Naive thymus-derived CD4-positive, alpha-beta T cell (primary cell): ENCODE results near the gene NUDT14. TPM values are rescaled to one million over a fixed set of nuclear protein-coding genes. Genes with fewer than 3 reads are reported as not detected.

Experiments
- ATAC-seq: fragments of 150-1000 bp; cut with Tn5 transposase; 2 replicates; pipeline ENCODE4 v1.10.0; 2021; ENCODE audit warnings: mild to moderate bottlenecking, moderate library complexity
- CTCF ChIA-PET: fragments of 350-600 bp; sonication (Branson Sonifier 250); formaldehyde crosslinking; loops from one replicate; lab custom pipeline; 2021; ENCODE audit warnings: antibody characterized with exemption; lab: Charles Lee
- POLR2A ChIA-PET: fragments of 350-600 bp; sonication (Branson Sonifier 250); formaldehyde crosslinking; loops from one replicate; lab custom pipeline; 2021; ENCODE audit warnings: antibody characterized with exemption, inconsistent platforms; lab: Charles Lee
- DNase-seq, 9 donors: peaks; one replicate each; pipeline versions ENCODE4 v3.0.0 to v3.0.0-alpha.2; 2020 to 2022; ENCODE audit warnings: mixed read lengths in 1 of 9
- H3K27ac ChIP-seq: one replicate; pipeline ENCODE4 v1.7.0; 2013; ENCODE audit warnings: mild to moderate bottlenecking, low read depth, low read length, moderate library complexity
- H3K27me3 ChIP-seq, 2 donors: one replicate each; pipeline ENCODE4 v1.7.0; 2013; ENCODE audit warnings: low read length in 2 of 2, mild to moderate bottlenecking in 2 of 2, moderate library complexity in 2 of 2; ENCODE audit not compliant: control insufficient read depth in 2 of 2, insufficient read depth in 2 of 2
- H3K36me3 ChIP-seq, 3 experiments: 1 replicate in 2 of 3; 2 replicates in 1 of 3; pipeline ENCODE4 v1.7.0; 2013; ENCODE audit warnings: low read length in 3 of 3, mild to moderate bottlenecking in 3 of 3, moderate library complexity in 1 of 3; ENCODE audit not compliant: insufficient read depth in 3 of 3, control insufficient read depth in 2 of 3
- H3K4me1 ChIP-seq, 2 donors: one replicate each; pipeline ENCODE4 v1.7.0; 2013; ENCODE audit warnings: low read length in 2 of 2, mild to moderate bottlenecking in 2 of 2, moderate library complexity in 1 of 2; ENCODE audit not compliant: control insufficient read depth in 2 of 2, insufficient read depth in 2 of 2
- H3K4me3 ChIP-seq: 2 replicates; pipeline ENCODE4 v1.7.0; 2013; ENCODE audit warnings: mild to moderate bottlenecking, low read length
- H3K9me3 ChIP-seq, 3 experiments: 1 replicate in 2 of 3; 2 replicates in 1 of 3; pipeline ENCODE4 v1.7.0; 2013; ENCODE audit warnings: low read length in 3 of 3; ENCODE audit not compliant: control insufficient read depth in 2 of 3
- H3K27ac Mint-ChIP-seq, 9 donors: one replicate each; pipeline ENCODE4 v1.8.0; 2020 to 2022; ENCODE audit warnings: mixed read lengths in 9 of 9, mild to moderate bottlenecking in 8 of 9, moderate library complexity in 5 of 9, inconsistent platforms in 2 of 9
- H3K27me3 Mint-ChIP-seq, 5 donors: one replicate each; pipeline ENCODE4 v1.8.0; 2021 to 2022; ENCODE audit warnings: mixed read lengths in 5 of 5, mild to moderate bottlenecking in 1 of 5
- H3K36me3 Mint-ChIP-seq, 5 donors: one replicate each; pipeline ENCODE4 v1.8.0; 2020 to 2022; ENCODE audit warnings: mixed read lengths in 5 of 5, mild to moderate bottlenecking in 3 of 5, inconsistent platforms in 1 of 5
- H3K4me1 Mint-ChIP-seq, 7 donors: one replicate each; pipeline ENCODE4 v1.8.0; 2020 to 2022; ENCODE audit warnings: mixed read lengths in 7 of 7, mild to moderate bottlenecking in 3 of 7, inconsistent platforms in 1 of 7
- H3K4me3 Mint-ChIP-seq, 10 donors: one replicate each; pipeline ENCODE4 v1.8.0; 2020 to 2022; ENCODE audit warnings: mild to moderate bottlenecking in 10 of 10, mixed read lengths in 10 of 10, moderate library complexity in 6 of 10, inconsistent platforms in 2 of 10
- H3K9me3 Mint-ChIP-seq, 11 donors: one replicate each; pipeline ENCODE4 v1.8.0; 2020 to 2022; ENCODE audit warnings: mixed read lengths in 11 of 11, mild to moderate bottlenecking in 4 of 11, inconsistent platforms in 1 of 11, moderate library complexity in 1 of 11
- intact Hi-C, 2 donors: fragments of 100-400 bp; cut with micrococcal nuclease; formaldehyde crosslinking; loops; one replicate each; pipeline ENCODE4 v1.15.1; 2023
- polyA plus RNA-seq, 2 donors: library from polyadenylated mRNA; unstranded; fragments of 300-500 nt; fragmentation: Illumina TruSeq; gene quantifications; one replicate each; pipeline ENCODE4 v1.2.3, GENCODE V29; 2021
- total RNA-seq, 6 experiments: library from RNA in 5 of 6; stranded (reverse) in 5 of 6; gene quantifications; 1 replicate in 5 of 6; 2 replicates in 1 of 6; pipeline ENCODE4 v1.2.3 and lab custom pipeline; 2021 to 2026

NUDT14 gene
- total and polyA plus RNA-seq, 7 experiments from 2014 or later: 17.3 to 29.6 (median 20.1) TPM

DNA sequence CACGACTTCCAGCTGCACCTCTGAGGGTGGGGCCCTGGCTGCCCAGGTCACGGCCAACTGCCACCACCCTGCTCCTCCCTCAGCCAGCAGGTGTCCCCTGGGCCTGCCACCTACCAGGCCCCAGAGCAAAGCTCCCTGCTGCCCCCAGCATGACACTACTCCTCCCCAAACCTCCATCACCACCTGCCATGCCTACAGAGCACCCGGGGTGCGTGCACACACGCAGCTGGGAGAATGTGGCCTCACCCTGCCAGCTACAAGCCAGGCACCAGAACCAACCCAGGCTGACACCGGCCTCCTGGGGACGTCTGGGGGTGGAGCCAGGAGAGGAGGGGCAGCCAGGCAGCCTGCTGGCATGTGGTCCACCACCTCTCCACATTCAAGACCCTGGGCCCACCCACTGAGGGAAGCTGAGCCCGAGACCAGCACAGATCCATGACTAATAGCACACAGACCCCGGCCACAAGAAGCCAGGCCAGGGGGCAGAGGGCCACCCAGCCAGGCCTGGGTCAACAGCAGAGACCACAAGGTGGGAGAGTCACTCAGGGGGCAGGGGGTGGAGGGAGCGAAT, 15.9 kb downstream of the NUDT14 start:
- H3K27me3 Mint-ChIP-seq: peaks cover 0 to 18% (median 13%) of the 10 kb centered on the region in 5 donors
- no peaks in the 10 kb centered on the region for H3K9me3 Mint-ChIP-seq
- ATAC-seq: no peak
- Histone ChIP-seq H3K9me3 (no peaks in the 10 kb centered on the region), H3K4me3 (no peak overlapping the region), H3K36me3 (no peaks in the 10 kb centered on the region), H3K27me3 (peaks cover 0 to 6% of the 10 kb centered on the region in 2 donors), H3K4me1 (peaks cover 6 to 7% of the 10 kb centered on the region in 2 donors), H3K27ac (no peak overlapping the region)
- H3K4me3 Mint-ChIP-seq: peak overlapping the region in 3 of 10 donors; percentile 25 to 69 (median 51)
- no peak overlapping the region for H3K27ac Mint-ChIP-seq
- ChIA-PET POLR2A (no interaction called here), CTCF (interaction anchor here (0.6 kb wide), 1 partner anchor 247 kb away, joined by 3 read pairs; no protein-coding TSS in a partner anchor)
- H3K36me3 Mint-ChIP-seq: no peaks in the 10 kb centered on the region
- peaks cover 0 to 9% (median 5%) of the 10 kb centered on the region in 7 donors for H3K4me1 Mint-ChIP-seq
- DNase-seq: no peak
- intact Hi-C loops: loop anchor here in 1 of 2 donors (5.0 kb wide), 1 partner anchor 73 kb away; no protein-coding TSS in a partner anchor

DNA sequence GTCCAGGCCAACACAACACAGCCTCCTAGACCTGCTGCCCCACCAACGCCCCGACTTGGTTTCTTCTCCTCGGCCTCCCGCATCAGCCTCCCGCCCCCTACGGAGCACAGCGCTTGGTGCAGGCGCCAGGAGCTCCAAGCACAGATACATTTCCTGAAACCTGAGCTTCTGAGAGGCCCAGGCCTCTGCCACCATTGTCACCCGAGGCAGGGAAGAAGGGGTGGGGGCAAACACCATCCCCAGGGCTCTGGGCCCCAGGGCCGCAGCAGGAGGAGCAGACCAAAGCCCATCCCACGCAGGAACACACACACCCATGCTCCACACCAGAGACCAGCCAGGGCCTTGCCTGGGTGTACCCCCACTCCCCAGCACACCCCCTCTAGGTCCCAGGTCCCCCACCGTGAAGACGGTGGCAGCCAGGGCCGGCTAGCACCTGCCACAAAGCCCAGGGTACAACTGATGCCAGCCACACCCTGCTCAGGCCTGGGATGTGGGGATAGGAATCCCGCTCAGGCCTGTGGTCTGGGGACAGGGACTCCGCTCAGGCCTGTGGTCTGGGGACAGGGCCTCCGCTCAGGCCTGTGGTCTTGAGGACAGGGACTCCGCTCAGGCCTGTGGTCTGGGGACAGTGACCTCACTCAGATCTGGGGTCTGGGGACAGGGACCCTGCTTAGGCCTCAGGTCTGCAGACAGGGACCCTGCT, 17.9 kb downstream of the NUDT14 start:
- H3K4me3 Mint-ChIP-seq: no peak overlapping the region
- ChIA-PET POLR2A (no interaction called here), CTCF (no interaction called here)
- no peak for ATAC-seq
- H3K36me3 Mint-ChIP-seq: no peaks in the 10 kb centered on the region
- Histone ChIP-seq H3K4me3 (no peak overlapping the region), H3K36me3 (no peaks in the 10 kb centered on the region), H3K4me1 (no peaks in the 10 kb centered on the region), H3K27me3 (no peaks in the 10 kb centered on the region), H3K27ac (no peak overlapping the region), H3K9me3 (no peaks in the 10 kb centered on the region)
- no peak for DNase-seq
- intact Hi-C loops: no loop called here
- H3K9me3 Mint-ChIP-seq: no peaks in the 10 kb centered on the region
- H3K27ac Mint-ChIP-seq: no peak overlapping the region
- H3K27me3 Mint-ChIP-seq: peaks cover 0 to 8% (median 3%) of the 10 kb centered on the region in 5 donors
- peaks cover 0 to 3% (median 0%) of the 10 kb centered on the region in 7 donors for H3K4me1 Mint-ChIP-seq

DNA sequence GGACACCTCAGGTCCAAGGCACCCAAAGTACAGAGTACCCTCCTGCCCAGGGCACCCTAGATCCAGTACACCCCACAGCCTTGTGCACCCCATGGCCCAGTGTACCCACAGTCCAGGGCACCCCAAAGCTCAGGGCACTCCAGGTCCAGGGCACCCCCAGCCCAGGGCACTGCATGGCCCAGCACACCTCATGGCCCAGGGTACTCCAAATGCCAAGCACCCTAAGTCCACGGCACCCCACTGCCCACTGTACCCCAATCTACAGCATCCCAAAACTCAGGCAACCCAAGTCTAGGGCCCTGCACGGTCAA, 18.5 kb downstream of the NUDT14 start:
- H3K27ac ChIP-seq: no peak overlapping the region
- DNase-seq (no peak), ATAC-seq (no peak)
- CTCF ChIA-PET: no interaction called here
- no peaks in the 10 kb centered on the region for H3K4me1 ChIP-seq
- Mint-ChIP-seq H3K27me3 (peaks cover 0 to 8% (median 3%) of the 10 kb centered on the region in 5 donors), H3K4me3 (no peak overlapping the region), H3K36me3 (no peaks in the 10 kb centered on the region), H3K9me3 (no peaks in the 10 kb centered on the region), H3K27ac (no peak overlapping the region), H3K4me1 (peaks cover 0 to 3% (median 0%) of the 10 kb centered on the region in 7 donors)
- intact Hi-C loops: no loop called here
- H3K4me3 ChIP-seq: no peak overlapping the region
- H3K36me3 ChIP-seq: no peaks in the 10 kb centered on the region
- no peaks in the 10 kb centered on the region for H3K9me3 ChIP-seq
- POLR2A ChIA-PET: no interaction called here
- no peaks in the 10 kb centered on the region for H3K27me3 ChIP-seq

DNA sequence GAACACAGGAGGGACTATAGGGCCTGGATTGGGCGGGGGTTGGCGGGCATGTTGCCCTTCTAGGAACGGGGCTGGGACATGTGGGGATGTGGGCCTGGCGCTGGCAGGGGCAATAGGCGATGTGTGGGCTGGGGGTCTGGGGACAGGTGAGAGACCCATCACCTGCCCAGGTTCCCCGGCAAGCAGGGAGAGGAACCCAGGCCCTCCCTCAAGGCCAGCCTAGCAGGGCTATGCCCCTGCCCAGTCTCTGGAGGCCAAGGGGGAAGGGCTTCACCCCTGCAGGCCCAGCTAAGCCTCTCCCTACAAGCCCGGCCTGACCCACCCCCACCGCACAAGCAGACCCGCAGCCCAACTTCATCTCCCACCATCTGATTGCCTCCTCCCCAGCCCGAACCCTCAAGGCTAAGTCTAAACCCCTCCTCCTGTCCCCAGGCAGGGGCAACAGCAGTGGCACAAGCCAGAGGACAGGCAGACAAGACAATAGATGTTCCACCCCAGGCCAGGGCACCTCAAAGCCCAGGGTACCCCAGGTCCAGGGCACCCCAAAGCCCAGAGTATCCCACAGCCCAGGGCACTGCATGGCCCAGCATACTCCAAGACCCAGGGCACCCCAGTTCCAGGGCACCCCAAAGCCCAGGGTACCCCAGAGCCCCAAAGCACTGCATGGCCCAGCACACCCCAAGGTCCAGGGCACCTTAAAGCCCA, 19.0 kb downstream of the NUDT14 start:
- Histone ChIP-seq H3K36me3 (no peaks in the 10 kb centered on the region), H3K27me3 (no peaks in the 10 kb centered on the region), H3K4me3 (no peak overlapping the region), H3K4me1 (no peaks in the 10 kb centered on the region), H3K9me3 (no peaks in the 10 kb centered on the region), H3K27ac (no peak overlapping the region)
- Mint-ChIP-seq H3K4me3 (no peak overlapping the region), H3K27me3 (peaks cover 0 to 8% (median 3%) of the 10 kb centered on the region in 5 donors), H3K36me3 (no peaks in the 10 kb centered on the region), H3K9me3 (no peaks in the 10 kb centered on the region), H3K27ac (no peak overlapping the region), H3K4me1 (peaks cover 0 to 3% (median 0%) of the 10 kb centered on the region in 7 donors)
- POLR2A ChIA-PET: no interaction called here
- no peak for DNase-seq
- intact Hi-C loops: no loop called here
- CTCF ChIA-PET: no interaction called here
- peak; percentile 57 for ATAC-seq

DNA sequence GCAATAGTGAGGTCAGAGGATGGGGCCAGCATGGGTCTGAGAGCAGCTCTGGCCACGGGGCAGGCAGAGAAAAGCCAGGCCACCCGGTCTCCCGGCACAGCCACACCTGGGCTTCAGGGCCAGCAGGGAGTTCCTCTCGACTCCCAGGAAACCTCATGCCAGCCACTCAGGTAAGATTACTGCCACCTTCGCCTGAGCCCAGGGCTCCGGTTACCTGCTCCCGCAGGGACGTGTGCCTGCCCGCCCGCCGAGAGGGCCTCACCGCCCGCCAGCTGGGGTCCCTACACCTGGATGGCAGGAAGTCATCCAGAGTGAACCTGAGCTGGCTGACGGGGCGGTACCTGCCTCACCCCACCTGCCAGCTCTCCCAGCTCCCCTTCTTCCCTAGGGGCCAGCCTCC, 19.8 kb downstream of the NUDT14 start:
- intact Hi-C loops: no loop called here
- H3K36me3 Mint-ChIP-seq: no peaks in the 10 kb centered on the region
- Histone ChIP-seq H3K9me3 (no peaks in the 10 kb centered on the region), H3K4me3 (no peak overlapping the region), H3K27ac (no peak overlapping the region), H3K4me1 (no peaks in the 10 kb centered on the region), H3K27me3 (no peaks in the 10 kb centered on the region), H3K36me3 (no peaks in the 10 kb centered on the region)
- no peak overlapping the region for H3K27ac Mint-ChIP-seq
- peaks cover 0 to under 1% (median 0%) of the 10 kb centered on the region in 5 donors for H3K27me3 Mint-ChIP-seq
- ChIA-PET POLR2A (no interaction called here), CTCF (no interaction called here)
- no peak for ATAC-seq
- no peak overlapping the region for H3K4me3 Mint-ChIP-seq
- DNase-seq: no peak
- no peaks in the 10 kb centered on the region for H3K4me1 Mint-ChIP-seq
- no peaks in the 10 kb centered on the region for H3K9me3 Mint-ChIP-seq

DNA sequence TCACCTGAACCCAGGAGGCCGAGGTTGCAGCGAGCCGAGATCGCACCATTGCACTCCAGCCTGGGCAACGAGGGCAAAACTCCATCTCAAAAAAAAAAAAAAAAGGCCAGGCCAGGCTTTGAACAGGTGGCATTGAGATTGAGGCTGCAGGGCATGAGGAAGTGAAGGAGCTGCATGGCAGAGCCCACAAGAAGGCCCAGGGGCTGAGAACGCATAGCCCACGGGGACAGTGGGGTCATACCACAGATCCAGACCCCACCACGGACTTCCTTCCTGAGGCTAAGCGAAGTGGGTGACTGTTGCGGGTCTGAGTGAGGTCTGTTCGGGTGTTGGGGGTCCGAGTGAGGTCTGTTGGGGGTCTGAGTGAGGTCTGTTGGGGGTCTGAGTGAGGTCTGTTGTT, 20.3 kb downstream of the NUDT14 start:
- ChIA-PET CTCF (interaction anchor here (0.7 kb wide), 1 partner anchor 12 kb away, joined by 3 read pairs; no protein-coding TSS in a partner anchor), POLR2A (no interaction called here)
- Histone ChIP-seq H3K27ac (no peak overlapping the region), H3K9me3 (no peaks in the 10 kb centered on the region), H3K36me3 (no peaks in the 10 kb centered on the region), H3K4me3 (no peak overlapping the region), H3K27me3 (no peaks in the 10 kb centered on the region), H3K4me1 (no peaks in the 10 kb centered on the region)
- no peak for ATAC-seq
- Mint-ChIP-seq H3K9me3 (no peaks in the 10 kb centered on the region), H3K4me1 (no peaks in the 10 kb centered on the region), H3K27ac (no peak overlapping the region), H3K36me3 (no peaks in the 10 kb centered on the region), H3K27me3 (no peaks in the 10 kb centered on the region), H3K4me3 (no peak overlapping the region)
- DNase-seq: no peak
- intact Hi-C loops: no loop called here
